ENCODE results near the gene C9orf50. TPM values are rescaled to one million over a fixed set of nuclear protein-coding genes. Genes with fewer than 3 reads are reported as not detected.
A peak's percentile ranks its signal among the peaks of the same experiment; 100 is the strongest.

C9orf50 gene
- total RNA-seq, 3 donors from 2014 or later (not counting 1 experiment from before 2014, with no cell fraction given) = not detected

GRCh38 chr9:129609486-129610212 lies 11.3 kb downstream of the C9orf50 start:
- peaks cover 28 to 52% of the 10 kb centered on the region in 2 donors for H3K4me1 Mint-ChIP-seq
- DNase-seq (peak; percentile 59 to 83), ATAC-seq (peak; percentile 70 to 77 (median 77))
- TF ChIP-seq CTCF (IDR thresholded peaks at IDR 0.05) = no peak
- 8% methylated on average over 22 of the region's 30 CpGs for WGBS (ENCODE audit: insufficient coverage)
- intact Hi-C loops (cut with micrococcal nuclease) = loop anchor here (1.0 to 2.0 kb wide), 3 partner anchors 197 to 479 kb away; no protein-coding TSS in a partner anchor
- Histone ChIP-seq H3K9me3 (ENCODE audit: control insufficient read depth, insufficient read depth, low read length) (no peaks in the 10 kb centered on the region), H3K27ac (ENCODE audit: low read length) (peak overlapping the region; percentile 88), H3K36me3 (ENCODE audit: control insufficient read depth, insufficient read depth, low read length) (no peaks in the 10 kb centered on the region), H3K4me1 (ENCODE audit: control insufficient read depth, insufficient read depth, low read length) (peaks cover 47% of the 10 kb centered on the region), H3K4me3 (ENCODE audit: low read length) (peak overlapping the region; percentile 12), H3K27me3 (ENCODE audit: control insufficient read depth, insufficient read depth, low read length) (no peaks in the 10 kb centered on the region)
- H3K27ac Mint-ChIP-seq = peak overlapping the region; percentile 69 to 96
- H3K27me3 Mint-ChIP-seq (ENCODE audit: low read depth in 2 of 2) = peaks cover 0 to 3% of the 10 kb centered on the region in 2 donors
- no peaks in the 10 kb centered on the region for H3K9me3 Mint-ChIP-seq
- H3K36me3 Mint-ChIP-seq = no peaks in the 10 kb centered on the region
- peak overlapping the region; percentile 92 for H3K4me3 Mint-ChIP-seq

GRCh38 chr9:129608561-129609481 lies 12.1 kb downstream of the C9orf50 start:
- Mint-ChIP-seq H3K27me3 (ENCODE audit: low read depth in 2 of 2) (peaks cover 0 to 3% of the 10 kb centered on the region in 2 donors), H3K9me3 (no peaks in the 10 kb centered on the region), H3K4me1 (peaks cover 28 to 56% of the 10 kb centered on the region in 2 donors), H3K36me3 (no peaks in the 10 kb centered on the region), H3K4me3 (peak overlapping the region; percentile 60), H3K27ac (peak overlapping the region; percentile 65 to 96)
- Histone ChIP-seq H3K4me3 (ENCODE audit: low read length) (no peak overlapping the region), H3K36me3 (ENCODE audit: control insufficient read depth, insufficient read depth, low read length) (no peaks in the 10 kb centered on the region), H3K27ac (ENCODE audit: low read length) (peak overlapping the region; percentile 59), H3K27me3 (ENCODE audit: control insufficient read depth, insufficient read depth, low read length) (no peaks in the 10 kb centered on the region), H3K9me3 (ENCODE audit: control insufficient read depth, insufficient read depth, low read length) (no peaks in the 10 kb centered on the region), H3K4me1 (ENCODE audit: control insufficient read depth, insufficient read depth, low read length) (peaks cover 55% of the 10 kb centered on the region)
- TF ChIP-seq CTCF (IDR thresholded peaks at IDR 0.05) = no peak
- intact Hi-C loops (cut with micrococcal nuclease) = loop anchor here (1.0 kb wide), 1 partner anchor 434 kb away; no protein-coding TSS in a partner anchor
- DNase-seq (peak in 1 of 2 donors; percentile 33), ATAC-seq (no peak)
- 94% methylated on average over 27 of the region's 27 CpGs for WGBS (ENCODE audit: insufficient coverage)

- WGBS (ENCODE audit: insufficient coverage) = 74% methylated on average over 6 of the region's 6 CpGs
- Mint-ChIP-seq H3K36me3 (no peaks in the 10 kb centered on the region), H3K9me3 (no peaks in the 10 kb centered on the region), H3K4me3 (no peak overlapping the region), H3K4me1 (peaks cover 28 to 56% of the 10 kb centered on the region in 2 donors), H3K27me3 (ENCODE audit: low read depth in 2 of 2) (peaks cover 0 to 3% of the 10 kb centered on the region in 2 donors), H3K27ac (peak overlapping the region; percentile 48 to 96)
- no peak for ATAC-seq
- Histone ChIP-seq H3K4me1 (ENCODE audit: control insufficient read depth, insufficient read depth, low read length) (peaks cover 61% of the 10 kb centered on the region), H3K4me3 (ENCODE audit: low read length) (no peak overlapping the region), H3K27me3 (ENCODE audit: control insufficient read depth, insufficient read depth, low read length) (no peaks in the 10 kb centered on the region), H3K9me3 (ENCODE audit: control insufficient read depth, insufficient read depth, low read length) (no peaks in the 10 kb centered on the region), H3K36me3 (ENCODE audit: control insufficient read depth, insufficient read depth, low read length) (no peaks in the 10 kb centered on the region), H3K27ac (ENCODE audit: low read length) (peak overlapping the region; percentile 8)
- intact Hi-C loops (cut with micrococcal nuclease) = no loop called here
- TF ChIP-seq CTCF (IDR thresholded peaks at IDR 0.05) = no peak
- no peak for DNase-seq
These were observed 13.9 kb downstream of the C9orf50 start for GRCh38 chr9:129607027-129607387.
